GM10266 (cell line): ENCODE measurements around the gene DOK3.

Experiments used
- DNase-seq: peaks from one replicate; pipeline ENCODE4 v3.0.0; 2012; ENCODE audit errors: extremely low spot score
- TF ChIP-seq, protein P1 (sequence below): IDR thresholded peaks from 2 replicates; pipeline ENCODE4 v1.5.1; 2012; ENCODE audit warnings: mild to moderate bottlenecking, low read depth; ENCODE audit not compliant: control insufficient read depth, insufficient read depth; ENCODE audit errors: missing control alignments

The DOK3 gene

DNA sequence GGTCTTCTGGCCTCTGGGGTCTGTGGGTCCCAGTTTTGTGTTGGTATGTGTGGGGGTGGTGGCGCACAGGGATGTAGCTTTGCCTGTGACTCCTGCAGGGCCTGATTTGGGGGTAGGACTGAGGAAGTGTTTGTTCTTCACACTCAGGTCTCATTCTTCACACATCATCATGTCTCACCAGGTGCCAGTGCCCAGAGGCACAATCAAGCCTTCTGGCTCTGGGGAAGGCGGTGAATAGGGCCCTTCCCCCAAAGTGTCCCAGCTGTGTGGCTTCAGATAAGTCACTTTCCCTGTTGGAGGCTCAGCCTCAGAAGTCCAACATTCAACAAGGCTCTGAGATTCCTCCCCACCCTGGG, 41.3 kb downstream of the DOK3 start:
- no peak for DNase-seq
- TF ChIP-seq, protein P1, sequence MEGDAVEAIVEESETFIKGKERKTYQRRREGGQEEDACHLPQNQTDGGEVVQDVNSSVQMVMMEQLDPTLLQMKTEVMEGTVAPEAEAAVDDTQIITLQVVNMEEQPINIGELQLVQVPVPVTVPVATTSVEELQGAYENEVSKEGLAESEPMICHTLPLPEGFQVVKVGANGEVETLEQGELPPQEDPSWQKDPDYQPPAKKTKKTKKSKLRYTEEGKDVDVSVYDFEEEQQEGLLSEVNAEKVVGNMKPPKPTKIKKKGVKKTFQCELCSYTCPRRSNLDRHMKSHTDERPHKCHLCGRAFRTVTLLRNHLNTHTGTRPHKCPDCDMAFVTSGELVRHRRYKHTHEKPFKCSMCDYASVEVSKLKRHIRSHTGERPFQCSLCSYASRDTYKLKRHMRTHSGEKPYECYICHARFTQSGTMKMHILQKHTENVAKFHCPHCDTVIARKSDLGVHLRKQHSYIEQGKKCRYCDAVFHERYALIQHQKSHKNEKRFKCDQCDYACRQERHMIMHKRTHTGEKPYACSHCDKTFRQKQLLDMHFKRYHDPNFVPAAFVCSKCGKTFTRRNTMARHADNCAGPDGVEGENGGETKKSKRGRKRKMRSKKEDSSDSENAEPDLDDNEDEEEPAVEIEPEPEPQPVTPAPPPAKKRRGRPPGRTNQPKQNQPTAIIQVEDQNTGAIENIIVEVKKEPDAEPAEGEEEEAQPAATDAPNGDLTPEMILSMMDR = no peak

DNA sequence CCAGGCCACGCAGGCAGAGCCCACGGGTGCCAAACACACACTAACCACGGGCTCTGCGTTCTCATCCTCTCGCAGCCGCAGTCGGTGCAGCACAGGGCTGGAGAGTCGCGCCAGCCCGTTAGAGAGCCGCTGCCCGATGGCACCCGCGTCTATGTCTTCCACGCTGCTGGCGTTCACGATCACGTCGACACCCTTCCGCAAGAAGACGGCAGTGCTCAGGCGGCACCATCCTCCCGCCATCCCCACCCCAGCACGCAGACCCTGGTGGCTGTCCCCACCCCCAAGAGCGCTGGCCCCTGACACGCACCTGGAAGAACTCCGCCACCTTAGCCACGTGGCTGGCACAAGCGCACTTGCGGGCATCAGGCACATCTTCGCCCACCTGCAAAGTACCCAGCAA, 42.2 kb downstream of the DOK3 start:
- TF ChIP-seq, protein P1 = no peak
- DNase-seq = no peak

DNA sequence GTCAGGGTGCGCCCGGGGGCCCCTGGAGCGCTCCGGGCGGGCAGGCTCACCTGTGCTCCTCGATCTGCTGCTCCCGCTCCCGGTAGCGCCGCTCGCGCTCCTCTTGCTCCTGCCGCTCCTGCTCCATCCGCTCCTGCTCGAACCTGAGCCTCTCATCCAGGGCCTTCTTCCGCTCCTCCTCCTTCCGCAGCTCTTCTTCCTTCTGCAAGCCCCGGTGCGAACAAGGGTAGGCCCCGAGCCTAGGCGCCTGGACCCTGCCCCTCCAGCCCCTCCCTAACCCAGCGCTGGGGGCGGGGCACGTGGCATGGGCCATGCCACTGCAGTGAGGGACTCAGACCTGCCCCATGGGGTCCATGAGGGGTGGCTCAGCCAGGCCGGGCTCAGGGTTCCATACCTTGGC, 42.8 kb downstream of the DOK3 start:
- TF ChIP-seq, protein P1 = no peak
- no peak for DNase-seq

DNA sequence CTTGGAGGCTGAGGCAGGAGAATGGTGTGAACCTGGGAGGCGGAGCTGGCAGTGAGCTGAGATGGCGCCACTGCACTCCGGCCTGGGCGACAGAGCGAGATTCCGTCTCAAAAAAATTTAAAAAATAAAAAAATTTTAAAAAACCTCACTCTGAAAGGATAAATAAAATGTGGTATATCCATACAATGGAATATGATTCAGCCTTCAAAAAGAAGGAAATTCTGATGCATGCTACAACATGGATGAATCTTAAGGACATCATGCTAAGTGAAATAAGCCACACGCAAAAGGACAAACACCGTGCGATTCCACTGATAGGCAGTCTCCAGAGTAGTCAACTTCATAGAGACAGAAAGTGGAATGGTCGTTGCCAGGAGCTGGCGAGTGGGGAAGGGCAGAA, 44.6 kb downstream of the DOK3 start:
- TF ChIP-seq, protein P1 = no peak
- DNase-seq = no peak

DNA sequence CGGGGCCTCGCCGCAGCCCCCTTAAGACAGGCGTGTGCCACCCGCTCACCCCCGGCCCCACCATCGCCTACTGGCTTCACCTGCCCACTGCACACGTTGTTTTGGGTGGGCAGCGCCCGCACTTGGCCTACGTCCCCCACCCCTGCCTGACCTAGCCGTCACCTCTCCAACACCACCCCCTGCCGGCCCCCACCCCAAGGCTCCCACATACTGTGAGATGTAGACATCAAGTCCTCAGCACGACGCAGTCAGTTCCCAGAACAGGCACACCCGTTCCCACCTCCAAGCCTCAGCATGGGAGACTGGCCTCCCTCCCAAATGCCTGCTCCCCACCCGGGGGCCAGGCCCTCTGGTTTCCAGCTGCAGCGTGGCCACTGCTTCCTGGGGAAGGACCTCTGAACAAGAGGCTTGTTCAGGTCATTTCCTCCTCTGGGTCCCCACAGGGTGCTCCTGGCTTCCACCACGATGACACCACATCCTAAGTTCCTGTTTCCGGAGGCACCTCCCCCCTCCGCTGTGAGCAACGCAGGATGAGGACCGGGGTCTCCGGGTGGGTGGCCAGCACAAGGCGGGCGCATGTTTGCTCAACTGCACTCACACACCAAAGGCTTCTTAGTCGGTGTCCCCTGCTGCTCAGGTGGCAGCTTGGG, 47.5 kb downstream of the DOK3 start:
- TF ChIP-seq, protein P1 = no peak
- DNase-seq = no peak

DNA sequence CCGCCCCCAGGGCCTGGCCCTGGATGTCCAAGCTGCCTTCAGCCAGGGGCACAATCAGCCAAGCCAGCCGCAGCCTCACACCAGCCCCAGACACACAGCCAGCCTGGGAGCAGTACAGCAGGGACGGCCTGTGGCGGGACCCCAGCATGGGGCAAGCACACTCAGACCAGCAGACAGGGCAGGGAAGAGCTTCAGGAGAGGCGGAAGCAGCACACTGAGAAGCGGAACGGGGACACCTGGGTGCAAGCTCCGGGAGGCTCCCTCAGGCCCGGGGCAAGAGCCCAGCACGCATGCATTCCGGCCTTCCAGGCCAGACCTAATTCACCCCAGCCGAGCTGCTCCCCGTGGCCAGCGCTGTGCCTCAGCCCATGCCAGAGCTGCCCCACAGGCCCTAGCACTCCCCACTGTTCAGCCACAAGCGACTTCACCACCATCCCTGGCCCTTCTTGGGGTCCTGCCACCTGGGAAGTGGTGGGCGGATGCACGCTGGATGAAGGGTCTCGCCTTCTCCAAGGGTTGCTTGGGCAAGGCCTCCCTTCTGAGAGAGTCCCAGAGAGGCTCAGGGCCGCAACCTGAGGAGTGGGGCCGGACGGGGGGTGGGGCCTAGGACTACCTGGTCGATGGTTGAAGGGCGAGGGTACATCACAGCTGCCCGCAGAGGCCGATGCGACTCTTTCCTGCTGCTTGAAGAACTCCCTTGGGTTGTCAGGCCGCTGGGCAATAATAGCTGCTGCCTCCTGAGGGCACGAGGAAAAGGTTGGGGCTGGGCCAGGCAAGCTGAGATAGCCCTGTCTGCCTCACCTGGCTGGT, 49.6 kb downstream of the DOK3 start:
- TF ChIP-seq, protein P1 = no peak
- no peak for DNase-seq

DNA sequence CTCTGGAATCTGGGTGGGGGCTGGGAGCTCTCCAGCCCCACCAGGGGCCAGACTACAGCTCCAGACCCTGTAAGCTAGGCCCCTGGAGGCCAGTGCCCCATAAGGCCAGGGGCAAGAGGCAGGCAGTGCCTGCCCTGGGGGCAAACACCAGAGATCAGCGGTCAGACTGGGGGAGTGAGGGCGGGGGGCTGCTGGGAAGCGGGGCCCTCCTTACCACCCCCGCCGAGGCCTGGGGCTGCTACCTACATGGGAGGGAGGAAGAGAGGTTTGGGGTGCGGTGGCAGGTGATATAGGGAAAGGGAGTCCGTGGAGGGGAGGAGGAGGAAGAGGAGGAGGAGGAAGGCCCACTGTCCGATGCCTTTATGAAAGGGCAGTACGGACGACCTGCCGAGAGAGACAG, 50.3 kb downstream of the DOK3 start:
- TF ChIP-seq, protein P1 = no peak
- DNase-seq = no peak
